Measurements from ENCODE around the gene GJD3.
A peak's percentile ranks its signal among the peaks of the same experiment; 100 is the strongest.

GJD3 gene

GRCh38 chr17:40340327-40340726 is 24.2 kb downstream of the GJD3 start:
- no peak for DNase-seq (ENCODE audit: low read depth)

DNA sequence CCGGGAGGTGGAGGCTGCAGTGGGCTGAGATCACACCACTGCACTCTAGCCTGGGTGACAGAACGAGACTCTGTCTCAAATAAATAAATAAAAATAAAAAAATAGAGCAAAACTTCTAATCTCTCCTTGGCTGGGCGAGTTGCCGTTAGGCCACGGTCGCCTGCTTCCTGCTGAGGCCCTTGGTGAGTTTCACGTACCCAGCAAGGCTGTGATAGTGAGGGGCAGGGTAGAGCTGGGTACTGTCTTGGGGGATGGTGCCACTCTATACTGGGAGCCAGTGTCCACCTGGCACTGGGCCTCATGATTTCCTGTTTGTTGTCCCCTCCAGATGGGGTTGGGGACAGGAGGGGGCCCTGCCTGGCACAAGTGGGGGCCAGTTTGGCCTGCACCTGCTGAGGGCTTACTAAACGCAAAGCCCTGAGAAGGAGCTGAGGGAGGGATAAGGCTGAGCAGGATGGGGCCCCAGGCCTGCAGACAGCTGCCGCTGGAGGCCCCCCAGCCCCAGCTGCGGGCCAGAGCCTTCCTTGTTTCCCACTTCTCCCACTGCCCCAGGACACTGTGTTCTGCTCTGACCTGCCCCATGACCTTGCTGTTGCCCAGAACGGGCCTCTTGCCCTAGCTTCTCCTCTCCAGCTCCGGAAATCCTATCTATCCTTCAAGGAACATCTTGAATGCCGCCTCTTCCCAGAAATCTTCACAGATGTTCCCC is 25.4 kb downstream of the GJD3 start:
- DNase-seq (ENCODE audit: low read depth) = peak; percentile 28

GRCh38 chr17:40338058-40338457 is 26.5 kb downstream of the GJD3 start:
- DNase-seq (ENCODE audit: low read depth) = no peak

- DNase-seq (ENCODE audit: low read depth) = no peak
These were observed 27.2 kb downstream of the GJD3 start for GRCh38 chr17:40337351-40337750.

- DNase-seq (ENCODE audit: low read depth) = no peak
These were observed 28.9 kb downstream of the GJD3 start for GRCh38 chr17:40335620-40336019.

GRCh38 chr17:40333781-40334448 is 30.6 kb downstream of the GJD3 start:
- DNase-seq (ENCODE audit: low read depth) = no peak

DNA sequence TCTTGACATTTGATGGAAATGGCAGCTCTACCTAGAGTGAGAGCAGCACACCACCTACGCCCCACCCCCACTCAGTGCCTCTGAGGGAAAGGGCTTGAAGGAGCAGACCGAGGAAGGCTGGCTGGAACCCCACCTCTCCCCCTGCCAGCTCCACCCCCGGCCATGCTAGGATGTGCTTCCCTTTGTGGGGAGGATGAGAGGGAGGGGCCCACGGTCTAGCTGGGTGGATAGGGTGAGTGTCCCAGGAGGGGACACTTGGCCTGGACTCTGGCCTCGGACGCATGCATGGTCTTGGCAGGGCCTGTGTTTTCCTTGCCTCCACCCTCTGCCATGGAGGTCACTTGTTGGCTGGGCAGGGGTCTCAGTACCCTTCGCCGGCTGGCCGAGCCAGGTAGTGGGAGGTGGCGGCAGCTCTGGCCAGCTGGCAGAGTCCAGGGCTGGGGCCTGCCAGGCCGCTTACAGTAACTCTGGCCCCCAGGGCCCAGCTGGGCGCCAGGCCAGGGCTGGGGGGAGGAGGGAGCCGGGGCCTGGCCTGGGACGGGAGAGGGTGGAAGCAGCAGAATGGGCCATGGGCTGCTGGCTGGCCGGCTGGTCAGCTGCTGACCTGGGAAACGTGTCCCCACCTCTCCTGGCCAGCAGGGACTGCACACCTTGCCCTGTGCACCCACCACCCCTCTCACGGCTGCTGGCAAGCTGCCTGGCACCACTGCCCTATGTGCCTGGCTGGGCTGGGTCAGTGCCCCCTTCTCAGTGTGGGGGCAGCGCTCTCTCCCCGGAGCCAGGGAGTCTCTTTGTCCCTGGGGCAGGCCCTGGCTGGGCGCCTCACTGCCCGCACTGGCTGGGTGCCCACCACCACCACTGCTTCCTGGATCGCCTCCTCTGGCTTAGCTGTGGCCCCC is 32.5 kb downstream of the GJD3 start:
- peak; percentile 93 for DNase-seq (ENCODE audit: low read depth)

DNA sequence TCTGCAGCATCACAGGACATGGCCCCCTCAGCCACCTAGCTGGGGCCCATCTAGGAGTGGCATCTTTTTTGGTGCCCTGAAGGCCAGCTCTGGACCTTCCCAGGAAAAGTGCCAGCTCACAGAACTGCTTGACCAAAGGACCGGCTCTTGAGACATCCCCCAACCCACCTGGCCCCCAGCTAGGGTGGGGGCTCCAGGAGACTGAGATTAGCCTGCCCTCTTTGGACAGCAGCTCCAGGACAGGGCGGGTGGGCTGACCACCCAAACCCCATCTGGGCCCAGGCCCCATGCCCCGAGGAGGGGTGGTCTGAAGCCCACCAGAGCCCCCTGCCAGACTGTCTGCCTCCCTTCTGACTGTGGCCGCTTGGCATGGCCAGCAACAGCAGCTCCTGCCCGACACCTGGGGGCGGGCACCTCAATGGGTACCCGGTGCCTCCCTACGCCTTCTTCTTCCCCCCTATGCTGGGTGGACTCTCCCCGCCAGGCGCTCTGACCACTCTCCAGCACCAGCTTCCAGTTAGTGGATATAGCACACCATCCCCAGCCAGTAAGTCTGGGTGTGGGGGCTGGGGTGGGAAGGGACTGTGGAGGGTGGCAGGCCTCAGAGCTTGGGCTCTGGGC is 33.6 kb downstream of the GJD3 start:
- no peak for DNase-seq (ENCODE audit: low read depth)

- no peak for DNase-seq (ENCODE audit: low read depth)
These were observed 34.4 kb downstream of the GJD3 start for GRCh38 chr17:40329839-40330794.

DNA sequence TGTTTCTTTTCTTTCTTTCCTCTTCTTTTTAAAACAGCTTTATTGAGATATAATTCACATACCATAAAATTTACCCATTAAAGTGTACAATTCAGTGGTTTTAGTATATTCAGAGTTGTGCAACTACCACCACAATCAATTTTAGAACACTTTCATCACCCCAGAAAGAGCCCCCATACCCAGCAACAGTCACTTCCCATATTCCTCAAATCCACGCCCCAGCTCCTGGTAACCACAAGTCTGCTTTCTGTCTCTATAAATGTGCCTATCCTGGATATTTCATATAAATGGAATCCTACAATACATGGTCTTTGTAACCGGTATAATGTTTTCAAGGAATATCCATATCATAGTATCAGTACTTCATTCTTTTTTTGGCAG is 36.2 kb downstream of the GJD3 start:
- no peak for DNase-seq (ENCODE audit: low read depth)

DNA sequence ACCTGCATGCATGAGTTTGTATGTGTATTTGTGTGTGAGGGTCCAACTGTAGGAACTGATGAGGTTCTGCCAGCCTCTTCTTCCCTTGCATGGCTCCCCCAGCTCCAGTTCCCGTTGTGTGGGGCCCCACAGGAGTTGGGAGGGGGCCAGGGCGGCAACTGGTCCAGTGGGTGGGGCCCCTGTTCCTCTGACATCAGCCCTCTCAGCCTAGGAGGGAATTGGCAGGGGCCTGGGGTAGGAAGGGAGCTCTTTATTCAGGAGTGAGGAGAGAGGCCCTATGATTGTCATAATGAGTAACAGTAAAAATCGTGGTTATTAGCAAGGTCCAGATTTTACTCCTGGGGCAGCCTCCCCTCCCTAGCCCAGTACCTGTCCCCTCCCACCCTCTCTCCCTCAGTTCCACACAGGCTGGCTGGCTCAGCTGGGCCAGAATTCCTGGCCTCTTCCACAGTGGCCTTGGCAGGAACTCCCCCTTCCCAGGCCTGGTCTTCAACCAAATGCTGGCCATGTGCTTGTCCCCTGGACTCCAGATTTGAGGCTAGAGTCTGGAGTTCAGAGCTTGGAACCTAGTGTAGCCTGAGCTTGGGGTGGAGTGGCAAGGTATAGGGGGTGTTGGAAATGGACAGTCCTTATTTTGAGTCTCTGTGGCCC is 36.7 kb downstream of the GJD3 start:
- DNase-seq (ENCODE audit: low read depth) = peak; percentile 41

- no peak for DNase-seq (ENCODE audit: low read depth)
These were observed 37.2 kb downstream of the GJD3 start for GRCh38 chr17:40327244-40327729.

DNA sequence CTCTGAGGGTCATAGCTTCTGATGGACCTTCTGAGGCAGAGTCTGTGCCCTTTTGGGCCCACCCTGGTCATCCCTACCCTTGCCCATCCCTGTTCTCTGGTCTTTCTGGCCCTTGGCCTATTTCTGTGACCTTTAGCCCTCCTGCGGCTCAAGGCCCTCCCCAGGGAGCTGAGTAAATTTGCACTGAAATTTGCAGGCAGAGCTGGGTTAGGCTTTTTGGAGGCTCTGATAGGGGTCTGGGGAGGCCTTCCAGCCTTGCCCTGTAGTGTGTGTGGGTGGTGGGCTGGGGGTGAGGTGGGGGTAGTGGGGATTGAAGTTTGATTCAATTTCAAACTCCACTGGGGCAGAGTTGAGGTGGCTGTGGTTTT is 37.7 kb downstream of the GJD3 start:
- DNase-seq (ENCODE audit: low read depth) = no peak

- no peak for DNase-seq (ENCODE audit: low read depth)
These were observed 38.3 kb downstream of the GJD3 start for GRCh38 chr17:40326014-40326831.

GRCh38 chr17:40325156-40326013 is 39.2 kb downstream of the GJD3 start:
- DNase-seq (ENCODE audit: low read depth) = no peak

- peak; percentile 63 for DNase-seq (ENCODE audit: low read depth)
These were observed 40.9 kb downstream of the GJD3 start for GRCh38 chr17:40323391-40324381.

Data from fibroblast of gingiva (primary cell).